NB4 (cell line): Measurements from ENCODE around the gene L3MBTL4.

Source experiments
- DNase-seq: peaks from one replicate; pipeline ENCODE4 v3.0.0; 2010; ENCODE audit warnings: low read depth
- H3K4me3 ChIP-seq: one replicate; pipeline ENCODE4 v1.5.1; 2011; ENCODE audit warnings: mild to moderate bottlenecking, low read depth, low read length, moderate library complexity
- CTCF ChIP-seq: IDR thresholded peaks from one replicate; pipeline ENCODE4 v1.5.1; 2012; ENCODE audit warnings: low read depth, low read length
- MAX ChIP-seq: IDR thresholded peaks from 2 replicates; pipeline ENCODE4 v1.6.1; 2011; ENCODE audit warnings: low read depth, low read length
- MYC ChIP-seq: IDR thresholded peaks from 2 replicates; pipeline ENCODE4 v1.6.1; 2011; ENCODE audit warnings: low read depth, low read length
- POLR2A ChIP-seq: IDR thresholded peaks from 2 replicates; pipeline ENCODE4 v1.6.1; 2011; ENCODE audit warnings: mild to moderate bottlenecking; ENCODE audit not compliant: insufficient read length; ENCODE audit errors: extremely low read depth

L3MBTL4 gene

GRCh38 chr18:6111726-6112125, 303.0 kb downstream of the L3MBTL4 start:
- no peak for DNase-seq
- no peak for TF ChIP-seq POLR2A
- TF ChIP-seq MYC, result no peak
- TF ChIP-seq CTCF, result no peak
- no peak for TF ChIP-seq MAX
- H3K4me3 ChIP-seq, result no peak overlapping the region

GRCh38 chr18:6109743-6110142, 305.0 kb downstream of the L3MBTL4 start:
- no peak for DNase-seq
- TF ChIP-seq CTCF (no peak), MAX (no peak), POLR2A (no peak), MYC (no peak)
- no peak overlapping the region for H3K4me3 ChIP-seq

- TF ChIP-seq MYC, result no peak
- no peak for TF ChIP-seq POLR2A
- TF ChIP-seq MAX, result no peak
- TF ChIP-seq CTCF, result no peak
- no peak for DNase-seq
- H3K4me3 ChIP-seq, result no peak overlapping the region
Measured at GRCh38 chr18:6107794-6108193, 306.9 kb downstream of the L3MBTL4 start.

GRCh38 chr18:6106091-6106685, 308.5 kb downstream of the L3MBTL4 start:
- TF ChIP-seq MYC (no peak), MAX (no peak), CTCF (no peak), POLR2A (no peak)
- no peak overlapping the region for H3K4me3 ChIP-seq
- no peak for DNase-seq

GRCh38 chr18:6103741-6104140, 311.0 kb downstream of the L3MBTL4 start:
- TF ChIP-seq MAX, result no peak
- no peak for TF ChIP-seq POLR2A
- no peak for TF ChIP-seq CTCF
- TF ChIP-seq MYC, result no peak
- H3K4me3 ChIP-seq, result no peak overlapping the region
- no peak for DNase-seq

- H3K4me3 ChIP-seq, result no peak overlapping the region
- TF ChIP-seq MYC (no peak), POLR2A (no peak), MAX (no peak), CTCF (no peak)
- no peak for DNase-seq
Measured at GRCh38 chr18:6096730-6097129, 318.0 kb downstream of the L3MBTL4 start.
